ENCODE results near the gene SLC15A4.
A peak's percentile ranks its signal among the peaks of the same experiment; 100 is the strongest.

SLC15A4 gene

DNA sequence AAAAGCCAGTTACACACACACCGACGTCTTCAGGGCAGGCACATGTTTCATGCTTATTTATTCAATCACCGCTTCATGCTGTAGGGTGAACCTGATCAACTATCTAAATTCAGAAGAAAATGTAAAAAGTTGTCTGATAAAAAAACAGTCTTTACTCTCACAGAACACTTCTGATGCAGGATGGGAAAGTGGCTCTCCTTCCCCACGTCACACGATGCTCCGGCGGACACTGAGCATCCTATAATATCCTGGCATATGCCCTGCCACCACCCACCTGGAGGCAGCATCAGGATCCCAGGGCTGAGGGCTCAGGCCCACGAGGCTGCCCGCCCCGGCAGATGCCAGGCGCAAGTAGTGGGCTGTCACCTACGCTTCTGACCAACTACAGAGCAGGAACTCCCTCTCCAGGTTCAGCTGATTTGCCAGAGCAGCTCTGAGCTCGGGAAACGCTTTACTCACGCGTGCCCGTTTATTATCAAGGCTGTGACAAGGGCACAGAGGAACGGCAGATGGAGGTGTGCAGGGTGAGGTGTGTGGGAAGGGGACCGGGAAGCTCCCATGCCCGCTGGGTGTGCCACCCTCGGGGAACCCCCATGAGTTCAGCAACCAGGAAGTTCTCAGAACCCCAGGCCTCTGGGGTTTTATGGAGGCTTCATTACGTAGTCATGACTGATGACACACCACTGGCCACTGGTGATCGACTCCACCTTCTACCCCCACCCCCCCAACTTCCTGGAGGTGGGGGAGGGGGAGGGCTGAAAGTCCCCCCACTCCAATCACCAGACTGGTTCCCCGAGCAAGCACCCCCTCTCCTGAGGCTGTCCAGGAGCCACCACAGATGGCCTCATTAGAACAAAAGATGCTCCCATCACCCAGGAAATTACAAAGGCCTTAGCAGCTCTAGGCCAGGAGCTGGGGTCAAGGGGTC is 32.1 kb downstream of the SLC15A4 start:
- DNase-seq, result no peak

GRCh38 chr12:128790653-128791373 is 32.9 kb downstream of the SLC15A4 start:
- no peak for DNase-seq

DNA sequence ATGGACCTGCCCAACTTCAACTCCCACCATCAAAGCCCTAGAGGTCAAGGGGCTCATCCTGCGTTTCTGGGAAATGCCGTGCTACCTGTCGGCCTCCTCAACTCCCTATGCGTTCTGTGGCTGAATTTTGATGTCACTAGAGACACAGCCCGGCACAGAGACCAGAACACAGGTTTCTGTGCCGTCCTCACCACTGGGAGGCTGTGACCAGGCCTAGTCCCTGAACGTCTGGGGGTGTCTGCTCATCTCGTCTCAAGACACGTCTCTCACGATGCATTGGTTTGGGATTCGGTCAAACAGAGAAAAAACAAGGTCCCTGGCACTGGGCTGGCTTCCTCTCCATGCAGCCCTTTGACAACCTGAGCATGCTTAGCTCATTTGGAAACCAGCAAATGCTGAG is 33.5 kb downstream of the SLC15A4 start:
- DNase-seq, result no peak

- peak; percentile 11 for DNase-seq
Observed at GRCh38 chr12:128789356-128789929, 34.3 kb downstream of the SLC15A4 start.

GRCh38 chr12:128787827-128788226 is 35.9 kb downstream of the SLC15A4 start:
- DNase-seq, result no peak

GRCh38 chr12:128786741-128787391 is 36.9 kb downstream of the SLC15A4 start:
- no peak for DNase-seq

- no peak for DNase-seq
Observed at GRCh38 chr12:128784030-128784760, 39.6 kb downstream of the SLC15A4 start.

DNA sequence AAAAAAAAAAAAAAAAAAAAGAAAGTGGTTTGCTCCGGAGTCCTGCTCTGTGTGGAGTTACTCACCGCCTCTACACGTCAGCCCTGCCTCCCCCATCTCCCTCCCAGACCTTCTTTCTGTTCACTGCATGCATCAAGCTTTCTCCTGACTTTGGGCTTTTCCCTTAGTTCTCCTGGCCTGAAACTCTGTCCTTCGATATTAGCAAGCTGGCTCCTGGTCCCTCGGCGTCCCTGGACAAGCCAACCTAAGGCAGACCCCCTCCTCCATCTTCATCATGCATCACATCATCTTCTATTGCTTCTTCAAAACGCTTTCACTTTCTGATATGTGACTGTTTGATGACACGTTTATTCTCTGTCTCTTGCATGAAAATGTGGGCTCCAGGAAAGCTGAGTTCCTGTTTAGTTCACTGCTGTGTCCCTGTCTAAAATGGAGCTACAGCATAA is 40.6 kb downstream of the SLC15A4 start:
- no peak for DNase-seq

DNA sequence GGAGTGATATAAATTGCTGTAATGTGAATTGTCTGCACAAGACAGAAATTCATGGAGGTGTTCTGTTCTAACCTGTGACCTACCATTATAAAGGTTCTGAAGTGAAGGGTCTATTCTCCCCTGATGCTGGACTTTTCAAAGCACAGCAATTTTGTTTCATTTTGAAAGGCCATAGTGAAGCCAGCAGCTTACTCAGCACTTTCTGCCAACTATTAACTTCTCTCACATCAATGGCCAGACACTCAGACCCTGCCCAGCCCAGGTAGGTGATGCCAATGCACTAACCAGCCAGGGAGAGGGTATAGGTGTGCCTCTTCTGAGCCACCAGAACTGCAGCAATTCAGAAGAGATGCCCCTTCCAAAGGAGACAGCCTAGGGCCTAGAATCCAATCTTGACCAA is 43.9 kb downstream of the SLC15A4 start:
- DNase-seq, result no peak

GRCh38 chr12:128772249-128772648 is 51.5 kb downstream of the SLC15A4 start:
- no peak for DNase-seq

- peak; percentile 25 for DNase-seq
Observed at GRCh38 chr12:128771681-128772080, 52.1 kb downstream of the SLC15A4 start.

- no peak for DNase-seq
Observed at GRCh38 chr12:128767518-128767917, 56.2 kb downstream of the SLC15A4 start.

DNA sequence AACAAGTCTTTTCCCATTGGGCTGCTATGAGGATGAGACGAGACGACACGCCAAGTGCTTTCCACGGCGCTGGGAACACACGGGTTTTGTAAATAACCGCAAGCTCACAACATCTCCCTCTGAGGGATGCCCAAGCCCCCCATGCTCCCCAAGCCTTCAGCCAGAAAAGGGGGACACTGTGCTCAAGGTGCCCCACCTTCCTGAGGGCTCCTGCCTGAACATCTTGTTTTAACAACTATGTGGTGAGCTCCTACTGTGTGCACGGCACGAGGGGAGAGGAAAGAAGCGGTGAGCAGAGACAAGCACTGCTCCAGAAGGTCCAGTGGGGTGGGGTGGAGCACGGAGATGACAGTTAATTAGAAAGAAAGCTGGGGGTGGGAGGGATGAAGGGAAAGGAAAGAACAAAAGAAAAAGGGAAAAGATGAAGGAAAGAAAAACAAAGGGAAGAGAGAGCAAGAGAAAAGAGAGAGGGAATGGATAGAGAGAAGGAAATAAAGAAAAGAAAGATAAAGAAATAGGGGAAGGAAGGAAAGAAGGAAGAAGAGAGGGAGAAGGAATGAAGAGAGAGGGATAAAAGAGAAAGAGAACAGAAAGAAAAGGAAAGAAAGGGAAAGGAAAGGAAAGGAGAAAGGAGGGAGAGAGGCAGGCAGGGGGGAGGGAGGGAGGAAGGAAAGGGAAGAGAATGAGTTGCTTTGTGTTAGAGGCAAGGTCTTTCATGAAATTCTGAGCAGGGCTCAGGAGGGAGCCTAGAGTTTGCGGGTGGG is 56.8 kb downstream of the SLC15A4 start:
- DNase-seq, result no peak

GRCh38 chr12:128763395-128763794 is 60.4 kb downstream of the SLC15A4 start:
- no peak for DNase-seq

GRCh38 chr12:128761379-128761790 is 62.4 kb downstream of the SLC15A4 start:
- DNase-seq, result no peak

DNA sequence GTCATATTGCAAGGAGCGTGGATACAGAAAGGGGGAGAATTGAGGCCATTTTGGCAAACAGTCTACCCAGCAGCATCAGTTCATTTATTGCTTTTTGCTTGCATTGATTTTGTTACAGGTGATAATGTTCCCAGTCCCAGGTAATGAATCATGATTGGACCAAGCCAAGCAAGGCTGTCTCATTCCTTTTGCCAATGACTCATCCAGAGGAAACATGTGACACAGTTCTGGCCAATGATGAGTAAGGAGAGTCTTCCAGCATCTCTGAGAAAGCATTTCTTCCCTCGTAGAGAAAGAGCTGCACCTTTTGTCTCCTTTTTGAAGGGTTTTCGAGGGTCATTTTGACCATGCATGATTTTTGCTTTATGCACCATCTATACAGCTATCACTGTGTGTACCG is 68.2 kb downstream of the SLC15A4 start:
- no peak for DNase-seq

GRCh38 chr12:128754275-128754674 is 69.5 kb downstream of the SLC15A4 start:
- no peak for DNase-seq

- DNase-seq, result no peak
Observed at GRCh38 chr12:128753438-128753837, 70.3 kb downstream of the SLC15A4 start.

GRCh38 chr12:128752386-128752785 is 71.4 kb downstream of the SLC15A4 start:
- no peak for DNase-seq

- DNase-seq, result no peak
Observed at GRCh38 chr12:128747441-128747840, 76.3 kb downstream of the SLC15A4 start.
